ENCODE data around the gene MYOF.

DNA sequence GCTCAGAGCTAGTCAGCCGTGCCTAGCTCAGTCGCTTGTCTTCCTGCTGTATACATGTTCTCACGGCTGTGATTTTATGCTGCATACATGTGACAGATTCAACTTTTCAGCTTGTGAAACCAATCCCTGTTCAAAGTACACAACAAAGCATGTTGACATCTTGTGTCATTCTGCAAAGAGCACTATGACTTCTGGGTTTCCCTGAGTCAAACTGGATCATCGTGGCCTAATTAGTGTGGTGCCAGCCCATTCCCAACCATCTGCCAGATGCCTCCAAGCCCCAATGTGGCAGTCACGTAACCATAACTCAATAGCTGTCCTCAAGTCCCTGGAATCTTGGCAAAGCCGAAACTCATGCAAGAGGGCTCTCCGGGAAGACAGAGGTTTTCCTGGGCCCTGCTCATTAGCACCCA, 144.8 kb downstream of the MYOF start:
- TF ChIP-seq POLR2A (IDR thresholded peaks at IDR 0.05): no peak
- TF ChIP-seq, protein P1, sequence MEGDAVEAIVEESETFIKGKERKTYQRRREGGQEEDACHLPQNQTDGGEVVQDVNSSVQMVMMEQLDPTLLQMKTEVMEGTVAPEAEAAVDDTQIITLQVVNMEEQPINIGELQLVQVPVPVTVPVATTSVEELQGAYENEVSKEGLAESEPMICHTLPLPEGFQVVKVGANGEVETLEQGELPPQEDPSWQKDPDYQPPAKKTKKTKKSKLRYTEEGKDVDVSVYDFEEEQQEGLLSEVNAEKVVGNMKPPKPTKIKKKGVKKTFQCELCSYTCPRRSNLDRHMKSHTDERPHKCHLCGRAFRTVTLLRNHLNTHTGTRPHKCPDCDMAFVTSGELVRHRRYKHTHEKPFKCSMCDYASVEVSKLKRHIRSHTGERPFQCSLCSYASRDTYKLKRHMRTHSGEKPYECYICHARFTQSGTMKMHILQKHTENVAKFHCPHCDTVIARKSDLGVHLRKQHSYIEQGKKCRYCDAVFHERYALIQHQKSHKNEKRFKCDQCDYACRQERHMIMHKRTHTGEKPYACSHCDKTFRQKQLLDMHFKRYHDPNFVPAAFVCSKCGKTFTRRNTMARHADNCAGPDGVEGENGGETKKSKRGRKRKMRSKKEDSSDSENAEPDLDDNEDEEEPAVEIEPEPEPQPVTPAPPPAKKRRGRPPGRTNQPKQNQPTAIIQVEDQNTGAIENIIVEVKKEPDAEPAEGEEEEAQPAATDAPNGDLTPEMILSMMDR (IDR thresholded peaks at IDR 0.05): no peak
